Uterus (tissue), 2 donors: ENCODE measurements around the gene CEP112.

ENCODE experiments used
- POLR2A ChIP-seq, 2 donors: fragments of 450-650 bp; IDR thresholded peaks; one replicate each; pipeline ENCODE4 v1.6.1; 2016; ENCODE audit warnings: antibody characterized with exemption in 2 of 2, mild to moderate bottlenecking in 1 of 2, moderate library complexity in 1 of 2
- TF ChIP-seq, protein P1 (sequence below), 4 experiments: fragments of 200-600 bp in 2 of 4; fragments of 450-650 bp in 2 of 4; sonication (generic) in 2 of 4; IDR thresholded peaks; one replicate each; pipeline ENCODE4 v1.5.1; 2016 to 2019; ENCODE audit warnings: antibody characterized with exemption in 4 of 4, mild to moderate bottlenecking in 2 of 4, moderate library complexity in 1 of 4

DNA sequence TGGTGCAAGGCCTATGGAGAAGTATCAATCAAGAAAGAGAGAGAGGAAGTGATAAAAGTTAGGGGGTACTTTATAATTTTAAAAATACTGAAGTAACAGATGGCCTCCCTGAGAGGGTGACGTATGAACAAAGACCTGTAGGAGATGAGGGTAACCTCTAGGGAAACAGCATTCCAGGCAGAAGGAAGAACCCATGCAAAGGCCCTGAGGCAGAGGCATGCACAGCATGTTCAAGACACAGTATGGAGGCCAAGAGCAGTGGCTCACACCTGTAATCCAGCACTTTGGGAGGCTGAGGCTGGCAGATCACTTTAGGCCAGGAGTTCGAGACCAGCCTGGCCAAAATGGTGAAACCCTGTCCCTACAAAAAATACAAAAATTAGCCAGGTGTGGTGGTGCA is 437.9 kb downstream of the CEP112 start:
- TF ChIP-seq, protein P1, sequence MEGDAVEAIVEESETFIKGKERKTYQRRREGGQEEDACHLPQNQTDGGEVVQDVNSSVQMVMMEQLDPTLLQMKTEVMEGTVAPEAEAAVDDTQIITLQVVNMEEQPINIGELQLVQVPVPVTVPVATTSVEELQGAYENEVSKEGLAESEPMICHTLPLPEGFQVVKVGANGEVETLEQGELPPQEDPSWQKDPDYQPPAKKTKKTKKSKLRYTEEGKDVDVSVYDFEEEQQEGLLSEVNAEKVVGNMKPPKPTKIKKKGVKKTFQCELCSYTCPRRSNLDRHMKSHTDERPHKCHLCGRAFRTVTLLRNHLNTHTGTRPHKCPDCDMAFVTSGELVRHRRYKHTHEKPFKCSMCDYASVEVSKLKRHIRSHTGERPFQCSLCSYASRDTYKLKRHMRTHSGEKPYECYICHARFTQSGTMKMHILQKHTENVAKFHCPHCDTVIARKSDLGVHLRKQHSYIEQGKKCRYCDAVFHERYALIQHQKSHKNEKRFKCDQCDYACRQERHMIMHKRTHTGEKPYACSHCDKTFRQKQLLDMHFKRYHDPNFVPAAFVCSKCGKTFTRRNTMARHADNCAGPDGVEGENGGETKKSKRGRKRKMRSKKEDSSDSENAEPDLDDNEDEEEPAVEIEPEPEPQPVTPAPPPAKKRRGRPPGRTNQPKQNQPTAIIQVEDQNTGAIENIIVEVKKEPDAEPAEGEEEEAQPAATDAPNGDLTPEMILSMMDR (IDR thresholded peaks at IDR 0.05): no peak
- TF ChIP-seq POLR2A (IDR thresholded peaks at IDR 0.05): no peak
